ENCODE measurements around the gene PLXNA1. TPM values are rescaled to one million over a fixed set of nuclear protein-coding genes. Genes with fewer than 3 reads are reported as not detected.
A peak's percentile ranks its signal among the peaks of the same experiment; 100 is the strongest.

Gene PLXNA1
- total RNA-seq, 6 experiments from 2014 or later = 40.8 to 56.1 (median 45.4) TPM

- H3K27me3 Mint-ChIP-seq (ENCODE audit: insufficient read depth) = peaks cover 2% of the 10 kb centered on the region; the same call in 1 of the 2 replicates
Measured at GRCh38 chr3:127003601-127004280, 20.8 kb downstream of the PLXNA1 start.

DNA sequence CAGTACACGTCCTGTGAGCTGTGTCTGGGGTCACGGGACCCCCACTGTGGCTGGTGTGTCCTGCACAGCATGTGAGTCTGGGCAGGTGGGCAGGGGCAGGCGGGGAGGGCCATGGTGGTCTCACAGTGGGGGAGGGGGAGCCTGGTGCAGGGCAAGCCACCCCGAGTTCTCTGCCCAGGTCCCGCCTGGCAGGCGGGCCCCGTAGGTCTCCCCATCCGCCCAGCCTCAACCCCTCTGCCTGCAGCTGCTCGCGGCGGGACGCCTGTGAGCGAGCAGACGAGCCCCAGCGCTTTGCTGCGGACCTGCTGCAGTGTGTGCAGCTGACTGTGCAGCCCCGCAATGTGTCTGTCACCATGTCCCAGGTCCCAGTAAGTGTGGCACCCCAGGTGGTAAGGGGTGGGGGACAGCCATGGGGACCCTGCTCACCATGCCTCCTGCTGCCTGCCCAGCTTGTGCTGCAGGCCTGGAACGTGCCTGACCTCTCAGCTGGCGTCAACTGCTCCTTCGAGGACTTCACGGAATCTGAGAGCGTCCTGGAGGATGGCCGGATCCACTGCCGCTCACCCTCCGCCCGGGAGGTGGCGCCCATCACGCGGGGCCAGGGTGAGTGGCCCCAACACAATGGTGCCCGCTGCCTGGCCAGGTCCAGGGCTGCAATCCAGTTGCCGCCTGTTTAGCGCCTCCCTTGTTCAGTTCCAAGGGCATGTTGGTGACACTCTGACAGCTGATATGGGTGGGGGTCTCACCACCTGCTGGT lies 21.9 kb downstream of the PLXNA1 start:
- H3K4me3 Mint-ChIP-seq = no peak overlapping the region
- no peaks in the 10 kb centered on the region for H3K9me3 Mint-ChIP-seq
- H3K4me1 Mint-ChIP-seq (ENCODE audit: low read depth) = peaks cover 30% of the 10 kb centered on the region
- H3K27me3 Mint-ChIP-seq (ENCODE audit: insufficient read depth) = peaks cover 2% of the 10 kb centered on the region; the same call in 1 of the 2 replicates
- TF ChIP-seq CTCF (IDR thresholded peaks at IDR 0.05) = no peak
- no peak overlapping the region for H3K27ac Mint-ChIP-seq
- no peak for DNase-seq
- peaks cover 7% of the 10 kb centered on the region for H3K36me3 Mint-ChIP-seq (ENCODE audit: low read depth)

More at GRCh38 chr3:127003601-127004280, 20.8 kb downstream of the PLXNA1 start:
- Mint-ChIP-seq H3K9me3 (no peaks in the 10 kb centered on the region), H3K4me3 (no peak overlapping the region), H3K36me3 (ENCODE audit: low read depth) (peaks cover 7% of the 10 kb centered on the region), H3K4me1 (ENCODE audit: low read depth) (peaks cover 30% of the 10 kb centered on the region), H3K27ac (peak overlapping the region; percentile 59)
- DNase-seq = no peak
- TF ChIP-seq CTCF (IDR thresholded peaks at IDR 0.05) = no peak

- Mint-ChIP-seq H3K27ac (peak overlapping the region; percentile 33; the same call in 1 of the 2 replicates), H3K9me3 (no peaks in the 10 kb centered on the region), H3K4me1 (ENCODE audit: low read depth) (peaks cover 30% of the 10 kb centered on the region), H3K4me3 (no peak overlapping the region), H3K27me3 (ENCODE audit: insufficient read depth) (peaks cover 2% of the 10 kb centered on the region; the same call in 1 of the 2 replicates), H3K36me3 (ENCODE audit: low read depth) (peaks cover 7% of the 10 kb centered on the region)
- TF ChIP-seq CTCF (IDR thresholded peaks at IDR 0.05) = no peak
- no peak for DNase-seq
Measured at GRCh38 chr3:127005864-127006500, 23.1 kb downstream of the PLXNA1 start.

DNA sequence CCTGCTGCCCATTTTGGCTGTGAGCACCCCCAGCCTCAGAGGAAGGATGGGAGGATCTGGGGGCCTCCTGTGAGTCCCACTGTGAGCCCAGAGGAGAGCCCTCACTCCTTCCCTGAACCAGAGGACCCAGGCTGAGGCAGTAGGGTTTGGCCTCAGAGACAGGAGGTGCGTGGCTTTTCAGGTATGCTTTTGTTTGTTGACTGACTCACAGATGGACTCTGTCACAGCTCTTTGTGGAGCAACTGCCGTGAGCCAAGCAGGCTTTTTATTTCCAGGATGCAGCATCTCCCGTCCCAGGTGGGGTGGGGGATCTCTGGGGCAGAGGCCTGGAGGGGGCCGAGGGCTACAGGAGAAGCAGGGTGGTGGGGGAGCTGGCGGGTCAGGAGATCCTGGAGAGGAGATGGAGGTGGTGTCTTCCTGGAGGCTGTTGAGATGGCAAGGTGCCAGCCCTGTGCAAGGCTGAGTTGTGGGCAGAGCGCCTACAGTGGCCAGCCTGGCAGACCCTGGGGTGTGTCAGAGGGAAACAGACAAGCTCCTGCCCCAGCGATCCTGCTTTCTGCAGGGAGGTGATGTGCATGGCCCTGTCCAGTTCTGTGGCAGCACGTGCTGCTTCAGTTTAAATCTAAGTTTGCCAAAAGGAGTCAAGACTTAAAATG lies 24.0 kb downstream of the PLXNA1 start:
- Mint-ChIP-seq H3K4me1 (ENCODE audit: low read depth) (peaks cover 28% of the 10 kb centered on the region), H3K9me3 (no peaks in the 10 kb centered on the region), H3K4me3 (no peak overlapping the region), H3K27me3 (ENCODE audit: insufficient read depth) (peaks cover 2% of the 10 kb centered on the region; the same call in 1 of the 2 replicates), H3K27ac (peak overlapping the region; percentile 49; the same call in 1 of the 2 replicates), H3K36me3 (ENCODE audit: low read depth) (peaks cover 7% of the 10 kb centered on the region)
- no peak for DNase-seq
- no peak for TF ChIP-seq CTCF (IDR thresholded peaks at IDR 0.05)

DNA sequence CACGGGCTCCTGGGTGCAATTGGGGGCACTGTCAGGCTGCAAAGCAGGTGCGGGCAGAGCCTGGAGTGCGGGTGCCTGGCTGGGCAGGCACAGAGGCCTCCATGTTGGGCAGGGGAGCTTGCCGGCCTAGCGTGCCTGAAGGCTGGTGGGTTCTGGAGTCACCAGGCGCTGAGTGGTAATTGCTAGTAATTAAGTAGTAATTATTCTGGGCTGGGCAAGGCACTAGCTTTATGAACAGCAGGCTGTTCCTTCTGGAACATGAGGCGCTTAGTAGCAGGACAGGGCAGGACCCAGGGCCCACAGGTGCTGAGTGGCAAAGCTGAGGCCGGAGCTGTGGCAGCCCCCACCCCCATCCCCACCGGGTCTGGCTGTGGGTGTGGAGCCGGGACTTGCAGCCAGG lies 25.3 kb downstream of the PLXNA1 start:
- DNase-seq = no peak
- H3K27me3 Mint-ChIP-seq (ENCODE audit: insufficient read depth) = peaks cover 2% of the 10 kb centered on the region; the same call in 1 of the 2 replicates
- no peak for TF ChIP-seq CTCF (IDR thresholded peaks at IDR 0.05)
- peaks cover 18% of the 10 kb centered on the region; the same call in 1 of the 2 replicates for H3K4me1 Mint-ChIP-seq (ENCODE audit: low read depth)
- no peak overlapping the region for H3K27ac Mint-ChIP-seq
- peaks cover 7% of the 10 kb centered on the region for H3K36me3 Mint-ChIP-seq (ENCODE audit: low read depth)
- no peak overlapping the region for H3K4me3 Mint-ChIP-seq
- no peaks in the 10 kb centered on the region for H3K9me3 Mint-ChIP-seq

All from HFFc6 (cell line).